HT-29 (cell line): ENCODE results near the gene DLL3. TPM values are rescaled to one million over a fixed set of nuclear protein-coding genes. Genes with fewer than 3 reads are reported as not detected.

Experiments
- DNase-seq: peaks from one replicate; pipeline ENCODE4 v3.0.0-alpha.2; 2015; ENCODE audit warnings: low spot score
- total RNA-seq: library from RNA; depleted of rRNA; stranded (reverse); fragments of >200 nt; shearing (Covaris generic); gene quantifications from 2 replicates; pipeline ENCODE4 v1.2.3, GENCODE V29; 2014; rRNA removed

DLL3 gene
- total RNA-seq, 1 experiment from 2014 or later, result 0.15 TPM

DNA sequence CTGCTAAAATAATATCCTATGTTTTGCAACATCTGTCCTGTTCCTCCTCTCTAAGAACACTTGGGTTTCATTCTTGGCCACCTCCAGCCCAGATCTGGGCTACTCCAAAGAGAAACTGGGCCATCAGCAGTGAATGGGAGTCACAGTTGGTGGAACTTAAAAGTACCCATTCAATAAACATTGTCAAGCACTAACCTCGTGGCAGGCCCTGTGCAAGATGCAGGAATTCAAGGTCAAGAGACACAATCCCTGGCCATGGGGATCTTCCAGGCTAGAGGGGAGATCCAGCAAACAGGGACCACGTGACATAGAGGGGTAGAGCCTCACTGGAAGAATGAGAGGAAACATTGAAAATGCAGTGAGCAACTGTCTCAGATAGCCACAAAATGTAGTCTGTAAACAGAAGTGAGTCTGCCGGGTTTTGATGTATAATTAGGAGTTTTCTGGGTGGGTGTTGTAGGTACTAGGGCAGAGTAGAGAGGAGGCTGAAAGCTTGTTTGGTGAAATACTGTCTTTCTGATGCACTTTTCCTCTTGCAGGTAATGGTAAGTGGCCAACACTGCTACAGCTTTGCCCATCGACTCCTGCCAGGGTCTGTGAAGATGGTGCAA is 56.1 kb downstream of the DLL3 start:
- DNase-seq, result no peak

DNA sequence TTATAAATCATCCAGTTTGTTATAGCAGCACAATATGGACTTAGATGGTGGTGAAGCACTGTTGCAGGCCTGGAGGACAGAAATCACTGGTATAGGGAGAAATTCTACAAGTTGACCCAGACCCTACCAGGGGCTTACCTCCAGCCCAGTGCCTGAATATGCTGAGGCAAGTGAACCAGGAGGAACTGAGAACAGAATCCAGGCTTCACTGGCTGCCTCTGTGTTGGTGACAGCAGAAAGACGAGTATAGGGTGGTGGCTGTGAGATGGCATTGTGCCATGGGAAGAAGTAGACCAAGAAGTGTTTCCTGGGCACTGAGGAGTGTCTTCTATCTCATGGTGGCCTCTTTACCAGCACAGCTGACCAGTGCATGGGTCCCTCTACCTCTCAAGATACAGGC is 57.1 kb downstream of the DLL3 start:
- DNase-seq, result no peak

Other genes with a start within 250 kb of the DLL3 start
- not detected in 2 replicates for gene IFNL2, start 230.6 kb upstream of the DLL3 start, total RNA-seq
- gene IFNL1, start 202.5 kb upstream of the DLL3 start, total RNA-seq, result not detected in 2 replicates
- gene LRFN1, start 178.1 kb upstream of the DLL3 start, total RNA-seq, result 0.38 and 0.44 TPM in 2 replicates
- not detected in 2 replicates for gene GMFG, start 162.9 kb upstream of the DLL3 start, total RNA-seq
- 220 and 230 TPM in 2 replicates for gene SAMD4B, start 156.5 kb upstream of the DLL3 start, total RNA-seq
- gene PAF1, start 107.8 kb upstream of the DLL3 start, total RNA-seq, result 109 and 115 TPM in 2 replicates
- gene MED29, start 107.6 kb upstream of the DLL3 start, total RNA-seq, result 59.7 and 64.3 TPM in 2 replicates
- 124 and 131 TPM in 2 replicates for gene ZFP36, start 92.1 kb upstream of the DLL3 start, total RNA-seq
- 51.0 and 61.2 TPM in 2 replicates for gene PLEKHG2, start 86.3 kb upstream of the DLL3 start, total RNA-seq
- gene RPS16, start 63.0 kb upstream of the DLL3 start, total RNA-seq, result 798 and 1,020 TPM in 2 replicates
- 128 and 151 TPM in 2 replicates for gene SUPT5H, start 53.4 kb upstream of the DLL3 start, total RNA-seq
- 261 and 295 TPM in 2 replicates for gene TIMM50, start 18.1 kb upstream of the DLL3 start, total RNA-seq
- gene SELENOV, start 16.2 kb downstream of the DLL3 start, total RNA-seq, result not detected in 2 replicates
- 1.3 and 2.1 TPM in 2 replicates for gene EID2B, start 33.9 kb downstream of the DLL3 start, total RNA-seq
- gene EID2, start 41.2 kb downstream of the DLL3 start, total RNA-seq, result 18.8 and 21.9 TPM in 2 replicates
- gene LGALS13, start 103.6 kb downstream of the DLL3 start, total RNA-seq, result not detected in 2 replicates
- not detected in 2 replicates for gene LGALS16, start 157.0 kb downstream of the DLL3 start, total RNA-seq
- not detected in 2 replicates for gene LGALS14, start 205.5 kb downstream of the DLL3 start, total RNA-seq
- not detected in 2 replicates for gene CLC, start 239.1 kb downstream of the DLL3 start, total RNA-seq